ENCODE measurements around the gene SLC35F3. TPM values are rescaled to one million over a fixed set of nuclear protein-coding genes. Genes with fewer than 3 reads are reported as not detected.

SLC35F3 gene
- total and polyA plus RNA-seq, 3 donors from 2014 or later, result 0.43 to 0.87 (median 0.47) TPM

DNA sequence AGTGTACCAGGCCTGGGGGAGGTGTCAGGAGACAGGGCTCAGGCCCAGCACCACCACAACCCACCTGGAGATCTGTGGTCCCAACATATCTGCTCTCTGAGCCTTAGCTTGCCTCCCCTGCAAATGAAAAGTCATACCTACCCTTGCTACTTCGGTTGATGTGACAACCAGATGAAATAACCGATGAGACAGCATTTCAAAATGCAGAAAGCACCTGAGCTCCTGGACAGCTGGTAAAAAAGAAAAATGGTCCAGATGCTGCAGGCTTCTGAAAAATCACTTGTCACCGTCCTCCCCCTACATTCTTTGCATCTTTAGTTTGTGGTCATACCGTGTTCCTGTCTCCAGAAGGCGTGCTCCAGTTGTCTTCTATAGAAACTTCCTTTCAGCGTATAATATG is 416.8 kb downstream of the SLC35F3 start:
- Histone ChIP-seq H3K9me3 (no peaks in the 10 kb centered on the region), H3K36me3 (ENCODE audit: low read depth, missing control alignments) (no peaks in the 10 kb centered on the region), H3K27ac (no peak overlapping the region), H3K27me3 (no peaks in the 10 kb centered on the region), H3K4me1 (no peaks in the 10 kb centered on the region), H3K4me3 (no peak overlapping the region)
- no peak for DNase-seq
- intact Hi-C loops (cut with DNase I; ENCODE audit: low total_unique reads), result no loop called here
- 80 to 87% methylated on average over 6 of the region's 6 CpGs for WGBS, 2 donors
- no peak for TF ChIP-seq POLR2A (IDR thresholded peaks at IDR 0.05)
- TF ChIP-seq, protein P1, sequence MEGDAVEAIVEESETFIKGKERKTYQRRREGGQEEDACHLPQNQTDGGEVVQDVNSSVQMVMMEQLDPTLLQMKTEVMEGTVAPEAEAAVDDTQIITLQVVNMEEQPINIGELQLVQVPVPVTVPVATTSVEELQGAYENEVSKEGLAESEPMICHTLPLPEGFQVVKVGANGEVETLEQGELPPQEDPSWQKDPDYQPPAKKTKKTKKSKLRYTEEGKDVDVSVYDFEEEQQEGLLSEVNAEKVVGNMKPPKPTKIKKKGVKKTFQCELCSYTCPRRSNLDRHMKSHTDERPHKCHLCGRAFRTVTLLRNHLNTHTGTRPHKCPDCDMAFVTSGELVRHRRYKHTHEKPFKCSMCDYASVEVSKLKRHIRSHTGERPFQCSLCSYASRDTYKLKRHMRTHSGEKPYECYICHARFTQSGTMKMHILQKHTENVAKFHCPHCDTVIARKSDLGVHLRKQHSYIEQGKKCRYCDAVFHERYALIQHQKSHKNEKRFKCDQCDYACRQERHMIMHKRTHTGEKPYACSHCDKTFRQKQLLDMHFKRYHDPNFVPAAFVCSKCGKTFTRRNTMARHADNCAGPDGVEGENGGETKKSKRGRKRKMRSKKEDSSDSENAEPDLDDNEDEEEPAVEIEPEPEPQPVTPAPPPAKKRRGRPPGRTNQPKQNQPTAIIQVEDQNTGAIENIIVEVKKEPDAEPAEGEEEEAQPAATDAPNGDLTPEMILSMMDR (IDR thresholded peaks at IDR 0.05), result no peak

DNA sequence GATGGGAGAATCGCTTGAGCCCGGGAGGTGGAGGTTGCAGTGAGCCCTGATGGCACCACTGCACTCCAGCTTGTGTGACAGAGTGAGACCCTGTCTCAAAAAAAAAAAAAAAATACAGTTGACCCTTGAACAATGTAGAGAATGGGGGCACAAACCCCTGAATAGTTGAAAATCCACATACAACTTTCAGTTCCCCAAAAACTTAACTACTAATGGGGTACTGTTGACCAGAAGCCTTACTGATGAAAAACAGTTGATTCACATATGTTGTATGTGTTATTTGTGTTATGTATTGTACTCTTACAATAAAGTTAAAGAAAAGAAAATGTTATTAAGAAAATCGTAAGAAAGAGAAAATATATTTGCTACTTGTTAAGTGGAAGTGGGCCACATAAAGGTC is 417.6 kb downstream of the SLC35F3 start:
- intact Hi-C loops (cut with DNase I; ENCODE audit: low total_unique reads), result no loop called here

DNA sequence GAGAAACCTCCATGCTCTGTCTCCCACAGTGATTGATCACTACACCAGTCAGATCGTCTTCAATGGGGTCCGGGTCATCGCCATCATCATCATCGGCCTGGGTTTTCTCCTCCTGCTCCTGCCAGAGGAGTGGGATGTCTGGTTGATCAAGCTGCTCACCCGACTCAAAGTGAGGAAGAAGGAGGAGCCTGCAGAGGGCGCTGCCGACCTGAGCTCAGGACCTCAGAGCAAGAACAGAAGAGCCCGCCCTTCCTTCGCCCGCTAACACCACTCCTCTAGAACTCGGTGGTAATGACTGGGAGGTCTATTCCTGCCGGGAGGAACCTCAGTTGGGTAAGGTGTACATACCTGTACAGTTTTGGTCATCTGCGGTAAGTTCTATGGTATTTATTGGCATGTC is 418.5 kb downstream of the SLC35F3 start:
- H3K4me3 ChIP-seq, result no peak overlapping the region
- no peaks in the 10 kb centered on the region for H3K9me3 ChIP-seq
- no peaks in the 10 kb centered on the region for H3K36me3 ChIP-seq (ENCODE audit: low read depth, missing control alignments)
- intact Hi-C loops (cut with DNase I; ENCODE audit: low total_unique reads), result no loop called here
- peak; percentile 79 for DNase-seq
- TF ChIP-seq, protein P1 (IDR thresholded peaks at IDR 0.05), result no peak
- TF ChIP-seq POLR2A (IDR thresholded peaks at IDR 0.05), result no peak
- H3K4me1 ChIP-seq, result no peaks in the 10 kb centered on the region
- no peaks in the 10 kb centered on the region for H3K27me3 ChIP-seq
- 28 to 34% methylated on average over 13 of the region's 13 CpGs for WGBS, 2 donors
- no peak overlapping the region for H3K27ac ChIP-seq

More for the DNA sequence above, 417.6 kb downstream of the SLC35F3 start:
- Histone ChIP-seq H3K36me3 (ENCODE audit: low read depth, missing control alignments) (no peaks in the 10 kb centered on the region), H3K27me3 (no peaks in the 10 kb centered on the region), H3K4me1 (no peaks in the 10 kb centered on the region), H3K27ac (no peak overlapping the region), H3K4me3 (no peak overlapping the region), H3K9me3 (no peaks in the 10 kb centered on the region)
- TF ChIP-seq POLR2A (IDR thresholded peaks at IDR 0.05), result no peak
- TF ChIP-seq, protein P1 (IDR thresholded peaks at IDR 0.05), result no peak
- no peak for DNase-seq
- WGBS, 2 donors, result 90 to 94% methylated on average over 3 of the region's 3 CpGs

DNA sequence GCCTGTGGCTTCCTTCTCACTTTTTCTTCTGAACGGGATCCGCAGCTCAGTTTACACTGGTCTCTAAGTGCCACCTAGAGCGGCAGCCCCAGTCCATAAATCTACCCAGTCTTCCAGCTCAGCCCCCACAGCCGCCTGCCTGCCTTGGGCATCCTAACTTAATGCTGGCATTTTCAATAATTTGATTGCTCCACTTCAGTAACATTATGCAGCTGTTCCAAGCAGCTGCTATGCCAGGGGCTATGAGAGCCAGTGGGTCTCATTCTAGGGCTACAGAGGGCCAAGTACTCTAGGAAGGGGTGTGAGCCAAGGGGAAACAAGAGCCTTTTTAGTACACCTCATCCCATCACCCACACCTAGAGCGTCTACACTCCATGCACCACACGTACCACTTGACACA is 420.3 kb downstream of the SLC35F3 start:
- TF ChIP-seq POLR2A (IDR thresholded peaks at IDR 0.05), result no peak
- TF ChIP-seq, protein P1 (IDR thresholded peaks at IDR 0.05), result no peak
- no peaks in the 10 kb centered on the region for H3K4me1 ChIP-seq
- intact Hi-C loops (cut with DNase I; ENCODE audit: low total_unique reads), result no loop called here
- H3K9me3 ChIP-seq, result no peaks in the 10 kb centered on the region
- H3K36me3 ChIP-seq (ENCODE audit: low read depth, missing control alignments), result no peaks in the 10 kb centered on the region
- no peak overlapping the region for H3K4me3 ChIP-seq
- H3K27ac ChIP-seq, result no peak overlapping the region
- DNase-seq, result no peak
- no peaks in the 10 kb centered on the region for H3K27me3 ChIP-seq
- WGBS, 2 donors, result 55 to 59% methylated on average over 6 of the region's 6 CpGs

DNA sequence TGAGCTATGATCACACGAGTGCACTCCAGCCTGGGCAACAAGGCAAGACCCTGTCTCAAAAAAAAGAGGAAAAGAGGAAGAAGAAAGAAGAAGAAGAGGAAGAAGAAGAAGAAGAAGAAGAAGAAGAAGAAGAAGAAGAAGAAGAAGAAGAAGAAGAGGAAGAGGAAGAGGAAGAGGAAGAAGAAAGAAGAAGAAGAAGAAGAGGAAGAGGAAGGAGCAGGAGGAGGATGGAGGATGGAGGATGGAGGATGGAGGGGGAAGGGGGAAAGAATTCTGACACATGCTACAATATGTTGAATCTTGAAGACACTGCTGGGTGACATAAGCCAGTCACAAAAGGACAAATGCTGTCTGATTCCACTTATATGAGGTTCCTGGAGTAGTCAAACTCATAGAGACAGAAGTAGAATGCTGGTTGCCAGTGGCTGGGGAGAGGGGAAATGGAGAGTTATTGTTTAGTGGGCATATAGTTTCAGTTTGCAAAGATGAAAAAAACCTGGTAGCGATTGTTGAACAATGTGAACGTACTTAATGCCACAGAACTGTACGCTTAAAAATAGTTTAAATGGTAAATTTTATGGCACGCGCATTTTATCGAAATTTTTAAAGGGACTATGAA is 421.5 kb downstream of the SLC35F3 start:
- no peaks in the 10 kb centered on the region for H3K27me3 ChIP-seq
- WGBS, 2 donors, result 41 to 47% methylated on average over 7 of the region's 7 CpGs
- DNase-seq, result no peak
- TF ChIP-seq, protein P1 (IDR thresholded peaks at IDR 0.05), result no peak
- TF ChIP-seq POLR2A (IDR thresholded peaks at IDR 0.05), result no peak
- no peaks in the 10 kb centered on the region for H3K36me3 ChIP-seq (ENCODE audit: low read depth, missing control alignments)
- H3K4me3 ChIP-seq, result peak overlapping the region in 1 of 2 donors; percentile 15
- H3K27ac ChIP-seq, result no peak overlapping the region
- H3K9me3 ChIP-seq, result no peaks in the 10 kb centered on the region
- intact Hi-C loops (cut with DNase I; ENCODE audit: low total_unique reads), result no loop called here
- H3K4me1 ChIP-seq, result no peaks in the 10 kb centered on the region
